GM10248 (cell line): ENCODE measurements around the gene ZCWPW1.

Source experiments
- CTCF ChIA-PET: fragments of 300-600 bp; sonication (Branson Sonifier 250); formaldehyde crosslinking; extraction: SDS; loops from one replicate; lab custom pipeline; 2021; ENCODE audit warnings: antibody characterized with exemption; lab: Yijun Ruan, JAX
- POLR2A ChIA-PET: fragments of 350-650 bp; sonication (Branson Sonifier 250); formaldehyde crosslinking; extraction: SDS; loops from one replicate; lab custom pipeline; 2020; ENCODE audit warnings: antibody characterized with exemption; lab: Yijun Ruan, JAX
- DNase-seq: peaks from one replicate; pipeline ENCODE4 v3.0.0; 2012; ENCODE audit errors: extremely low spot score
- CTCF ChIP-seq: IDR thresholded peaks from 2 replicates; pipeline ENCODE4 v1.5.1; 2012; ENCODE audit warnings: mild to moderate bottlenecking, low read depth; ENCODE audit errors: extremely low read depth, missing control alignments, control extremely low read depth

Gene ZCWPW1

GRCh38 chr7:100398239-100398638 is 30.3 kb downstream of the ZCWPW1 start:
- ChIA-PET POLR2A (no interaction called here), CTCF (interaction anchor here (1.3 to 2.7 kb wide), 4 partner anchors 9 to 29 kb away, joined by 3 to 10 read pairs (median 4); no protein-coding TSS in a partner anchor)
- no peak for DNase-seq
- TF ChIP-seq CTCF: no peak

GRCh38 chr7:100397315-100398081 is 31.0 kb downstream of the ZCWPW1 start:
- CTCF ChIA-PET: interaction anchor here (1.3 to 2.7 kb wide), 4 partner anchors 10 to 29 kb away, joined by 3 to 14 read pairs (median 8); no protein-coding TSS in a partner anchor
- POLR2A ChIA-PET: no interaction called here
- no peak for DNase-seq
- no peak for TF ChIP-seq CTCF

GRCh38 chr7:100396421-100396982 is 32.0 kb downstream of the ZCWPW1 start:
- CTCF ChIA-PET: interaction anchor here (0.8 to 2.5 kb wide), 11 partner anchors 10 to 51 kb away, joined by 3 to 14 read pairs (median 4); no protein-coding TSS in a partner anchor
- POLR2A ChIA-PET: interaction anchor here (0.6 kb wide), 1 partner anchor 214 kb away, joined by 3 read pairs; no protein-coding TSS in a partner anchor
- DNase-seq: peak; percentile 76
- TF ChIP-seq CTCF: no peak

- ChIA-PET CTCF (interaction anchor here (1.3 to 2.2 kb wide), 3 partner anchors 8 to 25 kb away, joined by 4 to 10 read pairs (median 5); no protein-coding TSS in a partner anchor), POLR2A (interaction anchor here (0.8 kb wide), 1 partner anchor 36 kb away, joined by 3 read pairs; the partner anchor contains the start of gene MEPCE)
- TF ChIP-seq CTCF: no peak
- DNase-seq: no peak
These were observed 34.4 kb downstream of the ZCWPW1 start for GRCh38 chr7:100394077-100394476.

GRCh38 chr7:100393233-100393905 is 35.1 kb downstream of the ZCWPW1 start:
- POLR2A ChIA-PET: interaction anchor here (0.6 to 0.8 kb wide), 2 partner anchors 37 to 38 kb away, joined by 3 to 4 read pairs; partner anchors contain the start of gene MEPCE
- TF ChIP-seq CTCF: no peak
- no peak for DNase-seq
- CTCF ChIA-PET: interaction anchor here (1.3 to 2.2 kb wide), 3 partner anchors 9 to 24 kb away, joined by 4 to 10 read pairs (median 5); no protein-coding TSS in a partner anchor

GRCh38 chr7:100390286-100391009 is 38.1 kb downstream of the ZCWPW1 start:
- no peak for DNase-seq
- ChIA-PET POLR2A (no interaction called here), CTCF (interaction anchor here (0.9 to 5.5 kb wide), 4 partner anchors 8 to 257 kb away, joined by 3 to 26 read pairs (median 3); no protein-coding TSS in a partner anchor)
- TF ChIP-seq CTCF: no peak
